H1 (cell line): ENCODE data around the gene ZDHHC22. TPM values are rescaled to one million over a fixed set of nuclear protein-coding genes. Genes with fewer than 3 reads are reported as not detected.

Source experiments
- CEBPB ChIP-seq: IDR thresholded peaks from 2 replicates; pipeline ENCODE4 v1.6.1; 2012; ENCODE audit warnings: low read depth, low read length
- CHD1 ChIP-seq: IDR thresholded peaks from 2 replicates; pipeline ENCODE4 v1.6.1; 2012; ENCODE audit warnings: low read depth, low read length, improper control_type of control experiment
- EZH2 ChIP-seq: fragments of 200-600 bp; sonication (generic); IDR thresholded peaks from 2 replicates; pipeline ENCODE4 v1.7.1; 2012; ENCODE audit warnings: low read depth, mild to moderate bottlenecking, moderate library complexity, low read length, inconsistent platforms; ENCODE audit not compliant: severe bottlenecking
- NANOG ChIP-seq: IDR thresholded peaks from 2 replicates; pipeline ENCODE4 v1.6.1; 2011; ENCODE audit warnings: low read length, low read depth, mild to moderate bottlenecking, inconsistent platforms; ENCODE audit not compliant: insufficient read depth, poor library complexity, severe bottlenecking
- RAD21 ChIP-seq, 2 experiments: IDR thresholded peaks in 1 of 2; conservative IDR thresholded peaks in 1 of 2; 2 replicates each; pipeline ENCODE4 v1.6.1; 2011; ENCODE audit warnings: low read depth in 2 of 2, low read length in 2 of 2, improper control_type of control experiment in 1 of 2, inconsistent platforms in 1 of 2, mild to moderate bottlenecking in 1 of 2, moderate library complexity in 1 of 2
- SP1 ChIP-seq: IDR thresholded peaks from 2 replicates; pipeline ENCODE4 v1.6.1; 2011; ENCODE audit warnings: low read depth, low read length
- polyA plus RNA-seq, 7 experiments: library from polyadenylated mRNA; depleted of rRNA in 3 of 7; stranded (reverse) in 5 of 7; unstranded in 2 of 7; fragments of >200 nt in 5 of 7; fragments of 200-250 nt in 2 of 7; gene quantifications; 1 replicate in 5 of 7; 2 replicates in 1 of 7; 4 replicates in 1 of 7; pipeline versions ENCODE4 v1.2.1 to v1.2.3, GENCODE V29; 2011 to 2013; ENCODE audit warnings: missing spikeins in 2 of 7, mixed read lengths in 2 of 7
- total RNA-seq: library from RNA; stranded (reverse); fragmentation: NEBNext Ultra II Directional; extraction: Animal tissue kit (Norgen Biotek cat#: 25700); gene quantifications from 2 replicates; pipeline ENCODE4 v1.2.1, GENCODE V29; 2021
- TF ChIP-seq, protein P1 (sequence below): IDR thresholded peaks from 2 replicates; pipeline ENCODE4 v1.6.1; 2012; ENCODE audit warnings: inconsistent platforms

The ZDHHC22 gene
- total and polyA plus RNA-seq, 2 of the 8 experiments (the other 6 are each of a cell fraction or from before 2014, with no cell fraction given) = 23.8 to 55.2 TPM

DNA sequence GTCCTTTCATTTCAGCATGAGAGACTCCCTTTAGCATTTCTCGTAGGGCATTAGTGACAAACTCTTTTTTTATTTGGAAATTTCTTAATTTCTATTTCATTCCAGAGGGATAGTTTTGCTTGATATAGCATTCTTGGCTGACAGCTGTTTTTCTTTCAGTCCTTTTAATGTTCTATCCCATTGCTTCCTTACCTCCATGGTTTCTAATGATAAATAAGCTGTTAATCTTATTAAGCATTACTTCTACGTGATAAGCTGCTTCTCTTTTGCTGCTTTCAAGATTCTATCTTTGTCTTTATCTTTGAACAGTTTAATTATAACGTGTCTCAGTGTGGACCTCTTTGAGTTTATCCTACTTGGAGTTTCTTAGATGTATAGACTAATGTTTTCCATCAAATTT is 28.5 kb upstream of the ZDHHC22 start (continued):
- TF ChIP-seq, protein P1, sequence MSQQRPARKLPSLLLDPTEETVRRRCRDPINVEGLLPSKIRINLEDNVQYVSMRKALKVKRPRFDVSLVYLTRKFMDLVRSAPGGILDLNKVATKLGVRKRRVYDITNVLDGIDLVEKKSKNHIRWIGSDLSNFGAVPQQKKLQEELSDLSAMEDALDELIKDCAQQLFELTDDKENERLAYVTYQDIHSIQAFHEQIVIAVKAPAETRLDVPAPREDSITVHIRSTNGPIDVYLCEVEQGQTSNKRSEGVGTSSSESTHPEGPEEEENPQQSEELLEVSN = no peak
- TF ChIP-seq CHD1 (no peak), EZH2 (no peak), NANOG (no peak), SP1 (no peak), CEBPB (no peak), RAD21 (IDR thresholded peaks at IDR 0.05 in 1 of 2, conservative IDR thresholded peaks at IDR 0.05 in 1 of 2; ENCODE audit: low read depth in 2 of 2, low read length in 2 of 2) (no peak)
